HG03571 (cell line): ENCODE data around the gene GYPA.
A peak's percentile ranks its signal among the peaks of the same experiment; 100 is the strongest.
"Not testable (repeated sequence)": the region's sequence is repeated elsewhere in the genome, so short reads cannot be mapped to it uniquely, and the experiment has no call there.

Source experiments
- ATAC-seq: cut with Tn5 transposase; IDR thresholded peaks from one replicate; pipeline ENCODE4 v1.9.1; 2021; ENCODE audit not compliant: unreplicated experiment

The GYPA gene

DNA sequence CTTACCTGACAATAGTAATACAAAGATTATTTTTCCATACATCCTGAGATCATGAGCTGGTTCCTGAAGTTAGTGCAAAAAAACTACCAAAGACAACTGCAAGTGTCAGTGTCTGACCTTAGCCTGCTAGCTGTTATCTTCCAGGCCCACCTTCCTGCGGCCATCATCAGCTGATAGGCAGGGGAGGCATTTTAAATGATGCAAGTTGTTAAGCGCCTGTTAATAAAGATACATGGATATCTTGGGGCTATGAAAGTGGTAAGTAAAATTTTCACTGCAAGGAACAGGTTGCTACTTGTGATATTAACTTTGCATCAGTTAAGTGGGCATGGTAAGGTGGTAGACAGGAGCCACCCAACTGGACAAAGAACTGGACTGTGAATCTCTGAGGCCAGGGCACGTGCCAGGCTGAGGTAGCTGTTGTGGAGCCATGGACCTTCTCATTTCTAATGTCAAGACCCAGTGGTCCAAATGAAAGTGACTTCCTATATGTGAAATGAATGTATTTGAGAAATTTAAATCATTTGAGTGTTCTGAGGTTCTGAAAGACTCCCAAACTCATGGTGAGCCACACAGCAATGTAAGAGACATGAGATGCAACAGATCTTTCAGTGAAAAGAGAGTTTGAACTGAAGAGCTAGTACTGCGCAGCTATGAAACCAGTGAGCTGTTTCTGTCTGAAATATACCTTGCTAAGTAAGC is at the start of gene GYPA:
GYPA (minus strand) TSS at position 125 of the 702 bp plus-strand sequence; CDS start at position 42, 83 bp downstream.
- not testable (repeated sequence) for ATAC-seq

DNA sequence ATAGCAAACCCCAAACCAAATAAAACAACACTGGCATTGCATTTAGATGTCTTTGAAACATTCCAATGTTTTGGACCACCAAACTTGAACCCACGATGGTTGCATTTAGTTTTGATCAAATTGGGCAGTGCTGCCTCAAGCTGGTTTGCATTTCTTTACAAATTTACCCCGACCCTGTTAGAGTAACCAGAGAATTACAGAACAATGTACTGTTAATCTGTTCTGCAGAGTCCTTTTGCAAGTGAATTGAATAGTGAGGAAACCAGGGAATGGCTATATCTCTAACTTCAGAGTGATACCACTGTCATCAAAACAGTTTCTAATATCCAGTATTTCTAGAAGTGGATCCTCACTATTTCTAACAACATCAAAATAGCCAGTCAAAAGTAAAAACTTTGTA is 49.5 kb upstream of the GYPA start:
- no peak for ATAC-seq

DNA sequence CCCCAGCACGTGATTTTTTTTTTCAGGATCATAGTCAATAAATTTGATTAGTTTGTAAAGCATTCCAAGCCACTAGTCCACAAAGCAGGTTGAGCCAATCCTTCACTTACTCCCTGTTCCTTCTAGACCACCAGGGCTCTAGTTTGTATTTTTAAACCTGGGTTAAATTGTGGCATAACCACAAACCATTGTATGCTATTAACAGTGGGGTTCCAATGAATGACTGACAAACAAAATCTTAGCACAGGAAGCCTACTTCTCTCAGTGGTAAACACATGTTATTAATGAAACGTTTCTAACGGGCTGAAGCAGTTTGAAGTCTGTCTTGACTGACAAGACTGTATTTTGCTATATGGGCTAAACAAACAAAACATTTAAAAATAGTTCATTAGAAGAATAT is 48.6 kb upstream of the GYPA start:
- peak; percentile 85 for ATAC-seq

DNA sequence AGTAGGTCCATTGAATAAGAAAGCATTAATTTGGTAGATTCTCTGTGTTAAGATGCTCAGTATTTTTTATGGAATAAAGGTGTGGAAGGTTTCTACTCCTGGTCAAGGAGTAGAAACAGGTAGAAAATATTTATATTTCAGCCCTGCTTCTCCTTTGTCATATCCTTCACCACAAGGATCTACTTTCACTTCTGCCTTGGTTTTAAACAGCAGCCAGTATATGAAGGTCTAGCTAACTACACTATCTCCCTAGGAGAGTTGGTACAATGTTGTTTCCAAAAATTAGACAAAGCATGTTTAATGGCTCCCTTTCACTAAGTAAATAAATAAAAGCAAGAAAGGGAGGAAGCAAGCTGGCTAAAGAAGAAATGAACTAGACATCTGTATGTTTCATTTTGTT is 44.6 kb upstream of the GYPA start:
- no peak for ATAC-seq

DNA sequence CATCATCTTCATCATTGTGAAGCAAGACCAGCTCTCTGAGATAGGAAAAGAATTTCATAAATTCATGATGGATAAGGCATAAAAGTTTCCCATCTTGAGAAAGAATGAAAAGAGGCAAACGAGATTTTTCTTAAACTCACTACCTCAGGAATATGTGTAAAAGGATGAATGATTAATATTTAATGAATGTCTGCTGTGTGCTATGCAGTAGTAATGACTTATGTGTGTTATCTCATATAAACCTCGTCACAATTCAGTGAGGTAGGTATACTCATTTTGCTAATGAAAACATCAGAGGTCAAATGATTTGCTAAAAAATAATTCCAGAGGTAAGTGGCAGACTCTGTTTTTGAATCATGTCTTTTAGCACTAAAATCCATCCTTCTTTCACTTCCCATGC is 42.6 kb upstream of the GYPA start:
- ATAC-seq = no peak

DNA sequence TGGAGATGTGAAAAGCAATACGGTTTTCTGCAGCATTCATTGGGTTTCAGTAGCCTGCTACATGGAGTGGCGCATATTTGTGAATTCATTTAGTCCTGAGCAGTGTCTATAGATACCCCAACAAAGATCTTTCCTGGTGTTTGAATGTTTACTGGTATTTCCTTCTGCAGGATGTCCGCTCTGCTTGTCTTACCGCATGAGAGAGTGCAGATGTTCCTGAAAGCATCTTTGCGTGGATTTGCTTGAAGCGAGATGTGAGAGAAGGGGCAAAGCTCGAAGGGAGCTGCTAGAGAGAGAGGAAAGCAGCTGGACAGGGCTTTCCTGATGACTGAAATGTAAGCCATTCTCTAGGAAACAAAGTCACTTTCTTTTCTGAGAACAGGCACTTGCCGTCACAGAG is 40.9 kb upstream of the GYPA start:
- ATAC-seq = peak; percentile 44

DNA sequence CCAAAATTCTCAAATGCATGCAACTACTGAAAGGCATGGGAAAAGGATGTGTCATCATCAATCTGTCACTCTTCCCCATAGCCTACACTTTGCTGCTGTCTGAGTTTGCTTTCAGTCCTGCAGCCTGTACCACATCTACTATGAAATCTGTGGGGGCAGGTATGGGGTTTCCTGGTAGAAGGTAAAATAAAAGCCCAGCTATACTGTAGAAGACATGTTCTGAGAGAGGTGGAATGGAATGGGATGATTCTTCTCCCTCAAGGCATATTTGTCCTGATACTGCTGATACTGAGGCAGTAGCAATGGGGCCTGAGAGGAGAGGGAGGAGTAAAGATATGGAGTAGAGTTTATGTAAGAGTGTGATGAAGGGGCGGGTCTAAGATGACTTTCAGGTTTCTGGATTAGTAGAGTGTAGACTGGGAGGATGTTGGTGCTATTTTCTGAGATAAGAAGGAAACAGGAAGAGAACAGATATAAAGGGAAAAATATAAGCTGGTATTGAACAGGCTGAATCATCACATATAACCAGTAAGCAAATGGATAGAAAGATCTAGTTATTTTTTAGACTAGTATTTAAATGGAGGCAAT is 38.7 kb upstream of the GYPA start:
- ATAC-seq = no peak

DNA sequence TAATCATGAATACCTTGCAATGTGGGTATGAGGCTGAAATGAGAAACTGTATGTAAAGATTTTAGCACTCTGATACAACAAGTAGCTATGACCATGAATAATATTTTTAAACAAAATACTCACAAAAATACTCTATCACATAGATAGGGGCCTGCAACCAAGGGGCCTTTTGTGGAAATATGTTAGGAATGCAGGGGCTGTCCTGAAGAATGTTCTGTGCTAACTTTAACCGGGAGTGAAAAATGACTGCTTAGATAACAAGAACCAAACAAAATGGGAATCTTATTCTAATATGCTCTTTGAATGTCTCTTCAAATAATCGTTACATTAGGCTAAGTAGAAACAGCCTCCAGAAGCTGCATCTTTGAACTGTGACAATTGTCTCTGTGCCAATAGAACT is 37.9 kb upstream of the GYPA start:
- ATAC-seq = no peak

DNA sequence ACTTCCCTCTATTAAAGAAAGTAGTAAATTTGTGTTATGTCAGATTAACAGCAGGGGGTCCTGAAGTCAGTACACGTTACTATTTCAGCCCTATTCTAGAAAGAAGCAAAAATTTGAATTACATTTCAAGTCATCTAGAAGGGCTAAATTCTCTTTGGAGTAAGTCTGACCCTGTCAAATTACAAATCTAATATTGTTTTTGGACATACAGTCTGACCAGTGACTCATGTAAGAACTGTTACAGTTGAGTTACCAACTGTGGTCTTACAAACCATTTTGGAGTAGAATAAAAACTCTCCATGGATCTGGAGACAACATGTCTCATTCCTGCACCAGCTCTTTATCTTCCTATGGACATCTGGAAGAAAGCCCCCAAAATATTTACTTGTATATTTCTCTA is 36.0 kb upstream of the GYPA start:
- no peak for ATAC-seq

DNA sequence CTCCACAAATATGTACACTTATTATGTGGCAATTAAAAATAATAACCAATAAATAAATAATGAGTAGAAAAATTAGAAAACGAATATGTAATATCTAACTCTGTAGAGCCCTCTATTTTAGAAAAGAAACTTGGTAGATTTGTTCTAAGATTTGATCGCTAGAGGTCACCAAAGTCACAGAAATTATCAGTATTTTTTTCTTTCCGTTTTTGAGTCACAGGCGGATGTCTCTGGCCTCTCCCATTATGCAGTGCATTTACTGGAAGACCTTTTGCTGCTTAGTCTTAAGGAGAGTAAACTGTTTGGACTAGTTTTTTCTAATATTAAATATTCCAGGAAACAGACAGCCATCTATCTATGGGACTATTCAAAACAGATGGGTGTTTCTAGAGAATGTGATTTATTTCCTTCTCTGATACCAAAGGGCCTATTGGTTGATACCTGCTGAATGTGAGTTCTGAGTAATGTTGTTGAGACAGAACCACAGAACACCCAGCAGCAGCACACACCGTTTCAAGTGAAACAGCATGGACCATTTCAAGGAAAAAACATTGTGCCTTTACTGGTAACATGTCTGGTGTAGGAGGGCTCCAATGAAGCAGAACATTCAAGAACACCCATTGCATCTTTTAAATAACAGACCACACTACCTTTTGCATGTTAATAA is 34.0 kb upstream of the GYPA start:
- peak; percentile 78 for ATAC-seq

DNA sequence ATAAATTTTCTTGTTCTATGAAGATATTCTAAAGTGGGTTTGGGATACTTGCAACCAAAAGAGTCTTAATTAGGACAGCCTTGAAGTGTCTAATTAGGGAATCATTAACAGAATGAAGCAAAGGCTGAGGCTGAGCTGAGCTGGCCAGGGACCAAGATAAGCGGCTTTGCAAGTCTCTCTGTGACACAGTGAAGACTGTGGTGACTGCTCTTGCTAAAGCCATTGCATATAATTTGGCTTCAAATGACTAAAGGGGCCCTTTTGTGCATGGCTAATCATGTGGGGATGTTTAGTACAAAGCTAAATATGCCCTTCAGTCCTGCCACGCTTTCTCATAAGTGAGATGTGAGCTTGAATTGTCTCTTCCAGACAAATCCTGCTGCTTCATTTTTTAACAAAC is 31.2 kb upstream of the GYPA start:
- ATAC-seq = no peak

DNA sequence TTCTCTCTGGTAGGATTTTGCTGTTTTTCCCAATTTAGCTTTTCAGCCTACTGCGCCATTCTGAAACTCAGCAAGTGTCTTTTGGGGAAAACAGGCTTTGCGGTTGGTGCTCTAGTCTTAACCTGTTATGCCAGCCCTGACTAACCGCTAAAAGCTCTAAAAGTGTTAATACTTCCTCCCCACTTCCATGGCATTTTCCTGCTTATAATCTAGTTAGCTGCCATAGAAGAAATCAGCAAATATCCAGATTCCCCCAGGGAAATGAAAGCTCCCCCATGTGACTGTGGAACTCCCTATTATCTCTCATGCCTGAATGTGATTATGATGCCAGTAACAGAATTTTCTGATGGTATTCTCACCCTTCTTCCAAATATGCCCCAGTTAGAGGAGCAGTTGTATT is 28.7 kb upstream of the GYPA start:
- ATAC-seq = no peak

DNA sequence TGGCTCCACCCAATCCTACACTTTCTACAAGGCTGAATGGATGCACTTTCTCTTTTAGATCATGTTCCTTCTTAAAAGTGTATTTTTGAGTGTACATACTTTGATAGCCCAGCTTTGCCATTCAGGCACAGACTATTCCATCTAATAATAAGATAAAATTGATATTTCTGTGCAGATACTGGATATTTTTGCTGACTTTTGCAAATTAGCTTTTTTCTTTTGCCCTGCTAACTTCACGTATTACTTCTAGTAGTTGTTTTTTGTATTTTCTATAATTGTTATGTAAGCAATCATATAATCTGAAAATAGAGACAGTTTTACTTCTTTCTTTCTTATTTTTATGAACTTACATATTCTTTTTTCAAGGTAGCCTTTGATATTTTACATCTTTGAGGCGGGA is 13.5 kb upstream of the GYPA start:
- no peak for ATAC-seq

DNA sequence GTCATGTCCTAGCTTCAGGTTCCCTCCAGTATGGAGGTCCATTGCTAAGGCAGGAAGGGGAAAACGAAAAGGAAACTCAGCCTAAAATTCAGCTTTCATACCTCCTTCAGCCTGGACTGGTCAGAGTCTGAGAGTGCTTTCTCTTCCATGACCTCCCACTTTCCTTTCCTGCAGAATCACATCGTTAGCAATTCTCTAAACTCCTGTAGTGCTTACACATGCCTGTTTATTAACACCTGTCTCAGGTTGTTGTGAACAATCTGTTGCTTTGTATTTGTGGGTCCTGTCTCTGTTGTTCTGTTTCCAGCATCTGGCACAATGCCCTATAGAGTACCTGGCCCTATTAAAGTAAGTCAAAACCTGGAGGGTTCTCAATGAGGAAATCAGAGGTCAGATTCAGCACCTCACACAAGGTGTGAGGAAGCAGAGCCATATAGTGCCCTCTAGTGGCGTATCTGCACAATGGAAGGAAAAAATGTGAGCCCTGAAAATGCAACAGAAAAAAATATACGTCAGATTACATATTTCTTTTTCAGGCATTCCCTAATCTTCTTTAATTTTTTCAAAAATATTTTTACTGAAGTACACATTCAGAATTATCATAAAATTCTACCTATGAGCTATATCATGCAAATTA is 2.3 kb upstream of the GYPA start:
- ATAC-seq = not testable (repeated sequence)

DNA sequence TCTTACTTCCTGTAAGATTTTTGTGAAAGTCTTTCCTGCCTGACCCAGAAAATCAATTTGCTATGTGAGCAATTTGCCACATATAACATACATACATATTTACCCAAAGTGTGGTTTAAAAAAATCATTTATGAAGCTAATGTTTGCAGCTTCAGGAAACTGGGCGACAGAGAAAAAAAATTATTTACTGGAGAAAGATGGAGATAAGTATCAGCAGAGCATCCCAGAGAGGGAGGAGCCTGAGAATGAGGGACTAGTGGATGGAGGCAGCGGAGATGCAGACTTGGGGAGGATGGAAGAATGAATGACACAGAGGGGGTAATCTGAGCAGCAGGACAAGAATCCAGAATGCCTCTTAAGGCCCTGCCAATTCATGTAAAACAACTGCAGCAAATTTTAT is 975 bp upstream of the GYPA start:
- no peak for ATAC-seq

DNA sequence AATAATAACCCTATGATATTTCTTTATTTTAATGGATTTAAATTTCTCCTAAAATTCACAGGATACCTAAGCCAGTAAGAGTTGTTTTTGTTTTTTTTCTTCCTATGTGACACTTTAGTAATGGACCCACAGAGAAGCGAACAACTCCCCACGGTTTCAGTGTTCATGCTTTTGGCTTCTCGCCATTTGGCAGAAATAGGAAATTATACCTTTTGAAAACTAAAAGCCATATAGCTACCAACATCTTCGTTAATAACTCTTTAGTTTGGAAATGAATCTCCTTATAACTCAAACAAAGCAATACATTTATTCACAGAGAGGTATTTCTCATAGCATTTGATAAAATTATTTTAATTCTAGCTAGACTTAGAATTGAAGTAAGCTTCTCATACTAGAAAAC is 527 bp downstream of the GYPA start:
- ATAC-seq = not testable (repeated sequence)

DNA sequence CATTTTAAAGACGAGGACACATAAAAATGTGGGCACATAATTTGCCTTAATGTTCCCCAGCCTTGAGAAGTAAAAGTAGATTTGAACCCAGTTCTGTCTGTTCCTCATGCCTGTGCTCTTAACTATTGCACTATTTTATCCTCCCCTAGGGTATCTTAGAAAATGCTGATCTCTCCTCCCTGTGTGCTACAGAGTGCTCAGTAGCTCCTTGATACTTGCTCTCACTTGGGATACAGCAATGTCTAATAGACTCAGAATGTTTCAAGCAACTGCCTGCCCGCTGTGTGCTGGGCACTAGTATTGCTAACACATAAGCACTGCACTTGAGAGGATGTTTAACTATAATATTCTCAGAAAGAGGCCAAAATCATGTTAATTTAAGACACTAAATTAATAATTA is 971 bp downstream of the GYPA start:
- not testable (repeated sequence) for ATAC-seq

DNA sequence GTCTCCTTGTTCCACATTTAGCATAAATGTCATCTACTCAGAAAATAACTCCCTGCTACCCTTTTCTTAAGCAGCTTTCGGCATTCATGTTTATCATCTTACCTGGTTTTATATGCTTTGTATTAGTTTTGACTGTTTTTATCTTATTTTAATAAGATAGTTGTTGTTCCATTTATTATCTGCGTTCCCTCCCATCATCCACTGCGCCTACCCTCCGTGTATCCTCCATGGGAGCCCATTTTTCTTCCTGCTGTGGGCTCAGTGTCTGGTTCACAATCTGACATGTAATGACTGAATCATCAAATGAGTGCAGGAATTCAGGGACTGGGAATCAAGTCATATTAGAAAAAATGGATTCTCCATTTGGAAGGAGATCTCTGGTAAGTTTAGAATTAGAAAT is 2.3 kb downstream of the GYPA start:
- ATAC-seq = not testable (repeated sequence)

DNA sequence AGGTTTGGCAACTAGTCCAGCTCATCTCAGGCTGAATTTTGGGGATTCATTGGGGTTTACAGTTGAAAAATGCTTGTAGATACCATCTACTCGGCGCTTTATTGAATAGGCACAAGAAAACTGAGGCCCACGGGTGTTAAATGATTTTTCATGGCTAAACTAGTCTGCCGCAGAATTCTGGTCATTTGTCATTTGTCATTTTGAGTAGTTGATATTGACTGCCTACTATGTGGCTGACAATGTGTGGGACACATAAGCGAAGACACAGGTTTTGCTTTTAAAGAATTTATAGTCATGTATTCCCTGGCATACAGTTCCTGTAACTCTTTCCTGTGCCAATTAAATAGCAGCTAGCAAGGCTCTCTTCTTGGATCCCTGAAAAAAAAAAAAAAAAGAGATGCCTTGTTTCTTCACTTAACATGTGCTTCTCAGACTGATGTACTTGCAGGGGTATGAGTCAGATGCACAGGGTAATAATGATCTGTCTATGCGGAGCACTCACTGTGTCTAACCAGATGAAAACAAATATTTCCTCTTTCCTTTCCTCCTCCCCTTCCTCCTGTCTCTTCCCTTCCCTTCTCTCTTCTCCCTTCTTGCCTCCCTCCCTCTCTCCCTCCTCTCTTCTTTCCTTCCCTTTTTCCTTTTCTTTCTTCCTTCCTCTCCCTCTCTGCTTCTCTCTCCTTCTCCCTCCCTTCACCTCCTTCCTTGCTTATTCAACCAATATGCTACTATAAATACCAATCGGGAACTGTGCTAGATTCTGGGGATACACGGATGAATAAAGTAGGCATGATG is 3.2 kb downstream of the GYPA start:
- not testable (repeated sequence) for ATAC-seq

DNA sequence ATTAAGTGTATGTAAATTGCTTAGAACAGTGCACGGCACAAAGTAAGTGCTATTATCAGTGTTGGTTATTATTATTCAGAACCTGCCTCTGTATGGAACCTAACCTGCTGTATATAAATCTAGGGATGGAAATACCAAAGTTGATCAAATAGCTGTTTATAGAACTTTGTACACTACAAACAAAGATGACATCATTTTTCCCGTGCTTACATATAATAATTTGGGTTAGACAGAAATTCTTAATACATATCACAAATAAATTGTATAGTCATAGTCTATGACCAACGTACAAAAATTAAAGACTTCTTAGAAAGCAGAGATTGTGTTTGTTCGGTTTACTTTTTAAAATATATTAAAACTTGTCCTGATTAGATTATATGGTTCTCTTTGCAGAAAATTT is 4.3 kb downstream of the GYPA start:
- ATAC-seq = not testable (repeated sequence)

DNA sequence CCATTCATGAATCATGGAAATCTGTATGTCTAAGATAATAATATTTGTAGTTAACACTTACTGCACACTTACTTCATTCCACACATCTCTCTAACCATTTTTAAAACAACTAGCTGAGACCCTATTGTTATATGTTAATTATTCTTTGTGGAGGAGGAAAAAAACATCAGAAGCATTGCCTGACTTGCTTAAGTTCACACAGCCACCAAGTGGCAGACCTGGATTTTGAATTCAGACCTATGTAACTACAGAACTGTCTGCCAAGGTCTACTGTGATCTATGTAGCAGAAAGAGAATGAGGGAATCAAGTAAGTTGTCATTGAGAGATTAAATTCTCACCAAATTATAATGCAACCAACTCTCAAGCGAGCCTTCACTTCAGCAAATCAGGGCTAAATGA is 10.4 kb downstream of the GYPA start:
- not testable (repeated sequence) for ATAC-seq
